SK-N-MC (cell line): ENCODE measurements around the gene CAMK2B.

Experiments used
- DNase-seq: peaks from one replicate; pipeline ENCODE4 v3.0.0-alpha.2; 2011; ENCODE audit warnings: low read depth, low spot score
- H3K27ac ChIP-seq: fragments of 200-600 bp; sonication (generic); 2 replicates; pipeline ENCODE4 v1.5.1; 2016; ENCODE audit warnings: mixed run types
- H3K36me3 ChIP-seq: fragments of 200-600 bp; sonication (generic); 2 replicates; pipeline ENCODE4 v1.6.1; 2017; ENCODE audit warnings: antibody characterized with exemption, low read length, mixed read lengths; ENCODE audit not compliant: insufficient read depth
- H3K4me3 ChIP-seq: fragments of 200-600 bp; sonication (generic); 2 replicates; pipeline ENCODE4 v1.5.1; 2016
- H3K9ac ChIP-seq: fragments of 200-600 bp; sonication (generic); 2 replicates; pipeline ENCODE4 v1.8.0; 2017; ENCODE audit warnings: mixed run types, mixed read lengths; ENCODE audit not compliant: insufficient read length
- H3K9me3 ChIP-seq: fragments of 200-600 bp; sonication (generic); 2 replicates; pipeline ENCODE4 v1.6.1; 2017; ENCODE audit warnings: low read depth, mild to moderate bottlenecking, antibody characterized with exemption, low read length, moderate library complexity, mixed read lengths
- EZH2 ChIP-seq: fragments of 200-600 bp; sonication (generic); IDR thresholded peaks from one replicate; pipeline ENCODE4 v1.6.1; 2017; ENCODE audit warnings: antibody characterized with exemption
- FOXP2 ChIP-seq: optimal IDR thresholded peaks from 2 replicates; pipeline ENCODE3; 2011; ENCODE audit warnings: mild to moderate bottlenecking, moderate library complexity; ENCODE audit not compliant: insufficient read depth; ENCODE audit errors: extremely low read length, control extremely low read depth
- POLR2AphosphoS5 ChIP-seq: IDR thresholded peaks from 2 replicates; pipeline ENCODE4 v1.6.1; 2012; ENCODE audit warnings: mild to moderate bottlenecking, low read depth, low read length, borderline replicate concordance

CAMK2B gene

DNA sequence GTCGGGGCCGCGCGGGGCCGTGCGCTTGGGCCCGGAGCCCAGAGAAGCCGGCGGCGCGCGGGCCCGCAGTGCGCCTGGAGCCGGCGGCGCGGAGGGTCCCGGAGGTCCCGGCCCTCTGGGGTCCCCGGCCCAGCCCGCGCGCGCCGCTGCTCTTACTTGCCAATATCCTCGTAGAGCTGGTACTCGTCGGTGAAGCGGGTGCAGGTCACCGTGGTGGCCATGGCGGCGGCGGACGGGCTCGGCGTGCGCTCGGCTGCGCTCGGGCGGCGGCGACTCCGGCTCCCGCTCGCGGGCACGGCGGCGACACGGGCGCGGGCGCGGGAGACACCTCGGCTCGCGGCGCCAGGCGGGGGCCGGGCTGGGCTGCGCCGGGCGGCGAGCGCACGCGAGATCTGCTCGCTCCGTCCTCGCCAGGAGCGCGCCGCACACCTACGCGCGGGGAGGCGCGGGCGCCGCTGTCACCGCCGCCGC, at the start of gene CAMK2B:
Gene CAMK2B (minus strand): TSS at position 394 of the 471 bp plus-strand sequence. CDS start 173 bp downstream, at position 221.
- Histone ChIP-seq H3K9me3 (no peaks in the 10 kb centered on the region), H3K9ac (no peak within 1 kb of the TSS), H3K27ac (no peak within 1 kb of the TSS), H3K4me3 (0 out of 2 replicates have a peak within 1 kb of the TSS, but pooled peaks have one; percentile 14), H3K36me3 (no peaks in the 10 kb centered on the region)
- DNase-seq: no peak
- no peak for TF ChIP-seq EZH2
- TF ChIP-seq POLR2AphosphoS5: no peak
- TF ChIP-seq FOXP2: no peak

DNA sequence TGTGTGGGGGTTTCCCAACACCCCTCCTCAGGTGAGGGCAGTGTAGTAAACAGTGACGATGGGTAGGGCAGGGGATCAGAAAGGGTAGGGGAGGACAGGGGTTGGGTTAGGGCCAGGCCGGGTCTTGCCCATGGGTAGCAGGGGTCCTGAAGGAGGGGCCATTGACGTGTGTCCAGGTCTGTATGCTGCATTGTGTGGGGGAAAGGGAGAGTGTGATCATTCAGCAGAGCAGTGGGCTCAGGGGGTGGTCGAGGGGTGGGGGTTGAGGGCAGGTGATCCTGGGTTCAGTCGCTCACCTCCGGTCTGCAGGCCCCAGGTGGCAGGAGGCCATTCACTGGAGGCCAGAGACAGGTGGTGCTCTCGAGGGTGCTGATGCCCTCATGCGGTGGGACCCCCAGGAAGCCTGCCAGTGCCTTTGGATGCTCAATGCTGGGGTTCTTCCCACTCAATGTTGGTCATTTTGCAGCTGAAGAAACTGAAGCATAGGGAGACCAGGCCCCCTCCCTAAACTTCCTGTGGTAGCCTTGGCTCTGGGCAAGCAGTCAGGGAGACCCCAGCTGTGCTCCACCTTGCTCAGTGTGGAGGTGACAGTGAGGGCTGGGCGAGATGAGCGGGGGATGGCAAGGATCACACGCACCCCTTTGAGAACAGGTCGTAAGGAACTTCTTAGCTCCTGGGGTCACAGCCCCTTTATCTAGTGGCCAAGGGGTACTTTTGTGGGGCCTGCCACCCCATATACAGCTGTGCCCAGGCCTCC, 48.8 kb upstream of the CAMK2B start:
- Histone ChIP-seq H3K36me3 (no peaks in the 10 kb centered on the region), H3K9ac (no peak overlapping the region), H3K27ac (no peak overlapping the region), H3K4me3 (no peak overlapping the region), H3K9me3 (no peaks in the 10 kb centered on the region)
- no peak for DNase-seq
- TF ChIP-seq FOXP2: no peak
- TF ChIP-seq POLR2AphosphoS5: no peak
- TF ChIP-seq EZH2: no peak

DNA sequence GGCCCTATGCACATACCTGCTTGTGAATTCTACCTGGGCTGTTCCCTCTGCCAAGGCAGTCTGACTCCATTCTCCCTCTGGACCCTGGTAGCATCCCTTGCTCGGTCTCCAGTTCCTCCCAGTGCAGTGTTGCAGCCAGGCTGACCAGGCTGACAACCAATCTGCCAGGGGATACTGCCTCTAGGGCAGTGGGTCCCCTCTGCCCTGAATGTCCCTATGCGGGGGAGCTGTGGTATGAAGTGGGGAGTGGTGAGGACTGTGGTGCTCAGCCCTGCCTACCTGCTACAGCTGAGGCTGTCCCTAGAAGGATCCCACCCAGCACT, 48.0 kb upstream of the CAMK2B start:
- H3K27ac ChIP-seq: no peak overlapping the region
- H3K9me3 ChIP-seq: no peaks in the 10 kb centered on the region
- no peak overlapping the region for H3K9ac ChIP-seq
- no peak for DNase-seq
- H3K4me3 ChIP-seq: no peak overlapping the region
- H3K36me3 ChIP-seq: no peaks in the 10 kb centered on the region
- TF ChIP-seq POLR2AphosphoS5: no peak
- TF ChIP-seq FOXP2: no peak
- no peak for TF ChIP-seq EZH2

DNA sequence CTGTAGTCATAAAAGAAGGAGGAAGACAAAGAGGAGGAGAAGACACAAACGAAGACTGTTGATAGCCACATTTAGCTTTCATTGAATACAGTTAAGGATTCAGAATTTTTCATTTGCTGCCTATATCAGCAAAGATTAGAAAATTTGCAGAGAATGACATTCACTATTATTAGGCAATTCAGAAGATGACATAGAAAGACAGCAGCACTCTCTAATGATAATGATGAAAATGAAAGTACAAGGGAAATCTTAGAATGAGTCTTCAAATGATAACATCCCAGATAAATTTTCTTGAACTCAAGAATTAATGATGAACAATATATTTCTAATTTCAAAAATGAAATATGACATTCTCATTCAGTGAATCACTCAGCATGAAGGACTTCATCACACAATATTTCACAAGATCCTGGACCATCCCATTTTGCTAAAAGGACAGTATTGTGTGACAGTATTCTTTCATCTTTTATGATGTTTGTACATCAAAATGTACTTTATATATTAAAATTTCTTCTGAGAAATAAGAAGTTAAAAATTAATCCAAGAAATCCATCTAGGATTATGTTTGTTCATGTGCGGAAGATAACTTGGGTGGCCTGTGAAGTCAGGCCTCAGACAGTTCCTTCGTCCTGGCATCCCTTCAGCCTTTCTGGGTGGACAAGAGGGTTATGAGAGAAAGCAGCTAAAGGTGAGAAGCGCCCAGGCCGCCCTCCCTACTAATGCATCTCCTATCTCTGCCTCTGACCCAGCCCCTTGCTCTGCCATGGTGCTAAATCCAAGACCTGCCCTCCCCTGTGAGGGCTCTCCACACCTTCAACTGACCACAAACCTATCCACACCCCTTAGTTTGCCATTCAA, 47.4 kb upstream of the CAMK2B start:
- Histone ChIP-seq H3K4me3 (no peak overlapping the region), H3K36me3 (no peaks in the 10 kb centered on the region), H3K9ac (no peak overlapping the region), H3K9me3 (no peaks in the 10 kb centered on the region), H3K27ac (no peak overlapping the region)
- DNase-seq: no peak
- no peak for TF ChIP-seq FOXP2

DNA sequence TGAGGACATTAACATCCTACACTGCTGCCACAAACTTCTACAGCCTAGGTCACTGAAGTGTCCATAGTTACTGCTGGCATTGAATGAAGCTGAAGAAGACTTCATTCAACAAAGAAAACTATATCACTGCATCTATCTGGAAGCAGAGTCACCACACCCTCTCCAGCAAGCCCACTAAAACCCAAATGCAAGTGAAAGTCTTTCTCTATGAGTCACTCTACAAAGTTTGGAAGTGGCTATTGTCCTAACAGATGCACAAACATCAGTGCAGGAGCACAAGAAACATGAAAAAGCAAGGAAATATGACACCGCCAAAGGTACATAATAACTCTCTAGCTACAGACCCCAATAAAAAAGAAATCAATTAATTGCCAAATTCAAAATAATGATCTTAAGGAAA, 43.5 kb upstream of the CAMK2B start:
- no peaks in the 10 kb centered on the region for H3K36me3 ChIP-seq
- no peaks in the 10 kb centered on the region for H3K9me3 ChIP-seq
- no peak overlapping the region for H3K9ac ChIP-seq
- H3K4me3 ChIP-seq: no peak overlapping the region
- H3K27ac ChIP-seq: no peak overlapping the region
- no peak for DNase-seq
- TF ChIP-seq POLR2AphosphoS5: no peak
- no peak for TF ChIP-seq EZH2
- TF ChIP-seq FOXP2: no peak

DNA sequence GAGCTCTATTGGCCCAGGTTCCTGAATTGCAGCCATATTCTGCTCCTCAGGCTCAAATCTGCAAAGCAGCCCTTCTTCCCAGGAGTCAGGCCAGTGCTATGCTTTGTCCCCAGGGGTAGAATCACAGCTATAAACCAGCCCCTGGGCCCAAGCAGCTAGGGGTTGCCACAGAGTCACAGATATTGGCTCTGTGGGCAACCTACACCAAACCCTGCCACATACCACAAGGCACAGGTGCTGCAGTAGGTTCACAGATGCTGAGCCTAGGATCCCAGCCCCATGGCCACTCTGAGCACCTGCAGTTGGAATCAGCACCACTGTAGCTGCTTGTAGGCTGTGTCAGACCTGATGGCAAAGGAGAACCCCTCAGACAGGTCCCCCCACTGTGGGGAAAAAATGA, 43.1 kb upstream of the CAMK2B start:
- DNase-seq: no peak
- no peaks in the 10 kb centered on the region for H3K9me3 ChIP-seq
- no peak overlapping the region for H3K27ac ChIP-seq
- TF ChIP-seq POLR2AphosphoS5: no peak
- no peak for TF ChIP-seq EZH2
- no peak for TF ChIP-seq FOXP2
- H3K9ac ChIP-seq: no peak overlapping the region
- H3K36me3 ChIP-seq: no peaks in the 10 kb centered on the region
- no peak overlapping the region for H3K4me3 ChIP-seq

DNA sequence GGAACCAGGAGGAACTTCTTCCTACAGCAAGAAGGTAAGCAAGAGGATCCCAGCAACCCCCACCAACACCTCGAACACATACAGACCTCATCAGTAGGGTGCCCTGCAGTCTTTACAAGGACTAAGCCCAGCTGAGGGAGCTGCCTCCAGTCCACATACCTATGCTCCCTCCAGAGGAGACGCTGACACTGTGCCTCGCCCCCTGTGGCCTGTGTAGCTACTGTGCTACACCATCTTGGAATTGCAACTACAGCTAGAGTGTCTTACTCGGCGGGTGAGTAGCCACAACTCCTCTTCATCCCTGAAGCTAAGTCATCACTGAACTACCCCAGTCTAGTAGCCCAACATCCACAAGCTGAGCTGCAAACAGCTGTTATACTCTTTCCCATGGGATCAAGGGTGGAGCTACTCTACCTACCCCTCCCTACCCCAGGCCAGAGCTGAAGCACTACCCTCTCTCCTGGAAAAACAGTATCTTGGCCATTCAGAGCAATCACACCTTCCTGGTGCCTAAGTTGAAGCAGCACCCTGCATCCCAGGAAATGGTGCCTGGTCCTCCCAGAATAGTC, 42.2 kb upstream of the CAMK2B start:
- TF ChIP-seq EZH2 (no peak), POLR2AphosphoS5 (no peak), FOXP2 (no peak)

DNA sequence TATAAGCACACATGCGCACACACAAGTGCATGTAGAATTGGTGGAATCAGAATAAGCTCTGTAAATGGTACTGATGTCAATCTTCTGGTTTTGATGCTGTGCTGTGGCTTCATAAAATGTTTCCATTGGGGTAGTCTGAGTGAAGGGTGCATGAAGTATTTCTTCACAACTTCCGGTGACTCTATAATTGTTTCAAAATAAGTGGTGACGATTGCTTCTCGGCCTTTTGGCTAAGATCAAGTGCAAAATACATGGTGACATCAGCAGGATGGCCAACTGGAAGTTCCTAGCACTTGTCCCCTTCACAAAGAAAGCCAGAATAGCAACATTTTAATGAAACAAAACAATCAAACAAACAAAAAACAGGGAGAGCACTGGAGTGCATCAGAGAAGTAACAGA, 41.6 kb upstream of the CAMK2B start:
- no peak for DNase-seq
- Histone ChIP-seq H3K27ac (no peak overlapping the region), H3K9me3 (no peaks in the 10 kb centered on the region), H3K9ac (no peak overlapping the region), H3K36me3 (no peaks in the 10 kb centered on the region), H3K4me3 (no peak overlapping the region)
- TF ChIP-seq EZH2 (no peak), POLR2AphosphoS5 (no peak), FOXP2 (no peak)

More for the DNA sequence above, 42.2 kb upstream of the CAMK2B start:
- no peak overlapping the region for H3K4me3 ChIP-seq
- no peak overlapping the region for H3K9ac ChIP-seq
- no peak for DNase-seq
- no peaks in the 10 kb centered on the region for H3K36me3 ChIP-seq
- no peaks in the 10 kb centered on the region for H3K9me3 ChIP-seq
- H3K27ac ChIP-seq: no peak overlapping the region
